HepG2 (cell line): ENCODE results near the gene PSMB10. TPM values are rescaled to one million over a fixed set of nuclear protein-coding genes. Genes with fewer than 3 reads are reported as not detected.

Source experiments
- CHCHD3 ChIP-seq: sonication (generic); formaldehyde crosslinking; IDR thresholded peaks from 2 replicates; pipeline ENCODE4 v1.8.0; 2022; ENCODE audit warnings: mild to moderate bottlenecking, missing genetic modification reagents, moderate library complexity
- DMAP1 ChIP-seq: IDR thresholded peaks from 2 replicates; pipeline ENCODE4 v1.6.1; 2016
- DNMT3B ChIP-seq: conservative IDR thresholded peaks from 2 replicates; pipeline ENCODE4 v1.6.1; 2016; ENCODE audit warnings: missing biosample characterization, control low read depth
- GZF1 ChIP-seq: sonication (generic); formaldehyde crosslinking; IDR thresholded peaks from 2 replicates; pipeline ENCODE4 v1.5.1; 2020; ENCODE audit warnings: mild to moderate bottlenecking, missing genetic modification reagents
- HDAC6 ChIP-seq: fragments of 200-600 bp; sonication (generic); IDR thresholded peaks from 2 replicates; pipeline ENCODE4 v1.7.0; 2017; ENCODE audit warnings: mild to moderate bottlenecking, antibody characterized with exemption, low read length, low read depth
- HOXA7 ChIP-seq: sonication (generic); formaldehyde crosslinking; IDR thresholded peaks from 2 replicates; pipeline ENCODE4 v1.8.1; 2022; ENCODE audit warnings: mild to moderate bottlenecking, missing genetic modification reagents, moderate library complexity
- KAT7 ChIP-seq: IDR thresholded peaks from 2 replicates; pipeline ENCODE4 v1.6.1; 2018; ENCODE audit warnings: borderline replicate concordance, missing compliant biosample characterization
- KMT2A ChIP-seq: sonication (generic); formaldehyde crosslinking; IDR thresholded peaks from 2 replicates; pipeline ENCODE4 v1.4.0; 2020; ENCODE audit warnings: missing genetic modification reagents
- PRDM15 ChIP-seq: sonication (generic); formaldehyde crosslinking; IDR thresholded peaks from 2 replicates; pipeline ENCODE4 v1.4.0; 2020; ENCODE audit warnings: missing genetic modification reagents
- TARDBP ChIP-seq: sonication (generic); formaldehyde crosslinking; IDR thresholded peaks from 2 replicates; pipeline ENCODE4 v1.8.0; 2022; ENCODE audit warnings: mild to moderate bottlenecking, missing genetic modification reagents
- TRIM24 ChIP-seq: sonication (generic); formaldehyde crosslinking; IDR thresholded peaks from 2 replicates; pipeline ENCODE4 v1.8.0; 2022; ENCODE audit warnings: mild to moderate bottlenecking, missing genetic modification reagents
- ZBTB20 ChIP-seq: sonication (generic); formaldehyde crosslinking; IDR thresholded peaks from 2 replicates; pipeline ENCODE4 v1.8.1; 2023; ENCODE audit warnings: missing genetic modification reagents, low read depth, mild to moderate bottlenecking, borderline replicate concordance
- ZBTB39 ChIP-seq: sonication (generic); formaldehyde crosslinking; IDR thresholded peaks from 2 replicates; pipeline ENCODE4 v1.5.0; 2020; ENCODE audit warnings: missing genetic modification reagents
- ZBTB7B ChIP-seq: sonication (generic); formaldehyde crosslinking; IDR thresholded peaks from 2 replicates; pipeline ENCODE4 v1.4.0; 2020; ENCODE audit warnings: missing genetic modification reagents
- ZFP91 ChIP-seq: sonication (generic); formaldehyde crosslinking; IDR thresholded peaks from 2 replicates; pipeline ENCODE4 v1.9.0; 2022; ENCODE audit warnings: missing genetic modification reagents, mild to moderate bottlenecking, borderline replicate concordance
- ZKSCAN5 ChIP-seq: sonication (generic); formaldehyde crosslinking; IDR thresholded peaks from 2 replicates; pipeline ENCODE4 v1.5.1; 2020; ENCODE audit warnings: mild to moderate bottlenecking, missing genetic modification reagents
- ZNF414 ChIP-seq: sonication (generic); formaldehyde crosslinking; IDR thresholded peaks from 2 replicates; pipeline ENCODE4 v1.5.0; 2020; ENCODE audit warnings: missing genetic modification reagents
- ZNF543 ChIP-seq: sonication (generic); formaldehyde crosslinking; IDR thresholded peaks from 2 replicates; pipeline ENCODE4 v1.4.0; 2020; ENCODE audit warnings: mild to moderate bottlenecking, missing genetic modification reagents
- ZNF556 ChIP-seq: sonication (generic); formaldehyde crosslinking; IDR thresholded peaks from 2 replicates; pipeline ENCODE4 v1.4.0; 2020; ENCODE audit warnings: mild to moderate bottlenecking, missing genetic modification reagents, borderline replicate concordance
- ZNF652 ChIP-seq: IDR thresholded peaks from 2 replicates; pipeline ENCODE4 v1.6.1; 2016; ENCODE audit warnings: low read depth, borderline replicate concordance
- ZNF839 ChIP-seq: sonication (generic); formaldehyde crosslinking; IDR thresholded peaks from 2 replicates; pipeline ENCODE4 v1.4.0; 2020; ENCODE audit warnings: missing genetic modification reagents, mild to moderate bottlenecking, borderline replicate concordance
- ZZZ3 ChIP-seq: sonication (generic); formaldehyde crosslinking; IDR thresholded peaks from 2 replicates; pipeline ENCODE4 v1.4.0; 2020; ENCODE audit warnings: missing genetic modification reagents, mild to moderate bottlenecking, borderline replicate concordance
- polyA plus RNA-seq, 8 experiments: library from polyadenylated mRNA; depleted of rRNA in 3 of 8; stranded (reverse) in 7 of 8; unstranded in 1 of 8; fragments of >200 nt; fragmentation: Illumina TruSeq in 4 of 8; extraction: Trizol in 4 of 8; gene quantifications; 2 replicates each; pipeline versions ENCODE4 v1.2.1 to v1.2.3, GENCODE V29; 2011 to 2016; ENCODE audit warnings: low read depth in 4 of 8, missing spikeins in 1 of 8, mixed read lengths in 1 of 8; ENCODE audit not compliant: insufficient read depth in 1 of 8
- total RNA-seq, 5 experiments: library from RNA; depleted of rRNA; stranded (reverse); fragments of >200 nt; fragmentation: Illumina TruSeq; extraction: Trizol; gene quantifications; 2 replicates each; pipeline ENCODE4 v1.2.3, GENCODE V29; 2016; ENCODE audit warnings: low read depth in 1 of 5

Gene PSMB10
- total and polyA plus RNA-seq, 2 of the 13 experiments (the other 11 are each of a cell fraction or from before 2014, with no cell fraction given): 12.7 to 65.9 TPM

- TF ChIP-seq PRDM15 (peak; percentile 76), ZZZ3 (CRISPR knock-in tag) (peak; percentile 85; the same call in 1 of the 2 replicates), ZNF414 (no peak; the same call in 1 of the 2 replicates), TRIM24 (CRISPR knock-in tag) (no peak), HOXA7 (CRISPR knock-in tag) (no peak), ZBTB39 (CRISPR knock-in tag) (0 out of 2 replicates have a peak, but pooled peaks have one; percentile 8), KAT7 (CRISPR knock-in tag) (peak; percentile 82; the same call in 1 of the 2 replicates), ZFP91 (CRISPR knock-in tag) (peak; percentile 72), ZNF543 (CRISPR knock-in tag) (peak; percentile 35; the same call in 1 of the 2 replicates), TARDBP (CRISPR knock-in tag) (0 out of 2 replicates have a peak, but pooled peaks have one; percentile 16), ZKSCAN5 (CRISPR knock-in tag) (peak; percentile 51; the same call in 1 of the 2 replicates), ZBTB7B (CRISPR knock-in tag) (0 out of 2 replicates have a peak, but pooled peaks have one; percentile 29), ZNF556 (CRISPR knock-in tag) (peak; percentile 72; the same call in 1 of the 2 replicates), CHCHD3 (CRISPR knock-in tag) (no peak; the same call in 1 of the 2 replicates), HDAC6 (no peak), ZNF839 (no peak), ZNF652 (CRISPR knock-in tag) (no peak), DMAP1 (CRISPR knock-in tag) (peak; percentile 60; the same call in 1 of the 2 replicates), ZBTB20 (peak; percentile 31; the same call in 1 of the 2 replicates), GZF1 (0 out of 2 replicates have a peak, but pooled peaks have one; percentile 7), KMT2A (peak; percentile 19; the same call in 1 of the 2 replicates), DNMT3B (CRISPR knock-in tag) (peak; percentile 36; the same call in 1 of the 2 replicates)
Measured at GRCh38 chr16:67966549-67967182, 30.0 kb upstream of the PSMB10 start (continued).
